GM18909 (cell line): ENCODE measurements around the gene CARD19.
"Not testable (repeated sequence)": the region's sequence is repeated elsewhere in the genome, so short reads cannot be mapped to it uniquely, and the experiment has no call there.

ENCODE experiments used
- ATAC-seq: cut with Tn5 transposase; IDR thresholded peaks from one replicate; pipeline ENCODE4 v1.9.1; 2021; ENCODE audit warnings: mild to moderate bottlenecking; ENCODE audit not compliant: unreplicated experiment, poor library complexity

The CARD19 gene

GRCh38 chr9:93099551-93100275 lies 3.7 kb downstream of the CARD19 start:
- no peak for ATAC-seq

DNA sequence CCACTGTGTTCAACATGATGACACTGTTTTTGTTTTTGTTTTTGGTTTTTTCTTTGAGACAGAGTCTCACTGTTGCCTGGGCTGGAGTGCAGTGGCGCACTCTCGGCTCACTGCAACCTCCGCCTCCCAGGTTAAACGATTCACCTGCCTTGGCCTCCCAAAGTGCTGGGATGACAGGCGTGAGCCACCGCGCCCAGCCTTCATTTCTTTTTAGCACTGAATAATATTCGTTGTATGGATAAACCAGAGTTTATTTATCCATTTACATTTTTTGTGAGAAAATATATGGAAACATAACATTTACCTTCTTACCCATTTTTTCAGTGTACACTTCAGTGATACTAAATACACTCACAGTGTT lies 4.2 kb downstream of the CARD19 start:
- no peak for ATAC-seq

GRCh38 chr9:93101086-93101485 lies 5.1 kb downstream of the CARD19 start:
- ATAC-seq = not testable (repeated sequence)

GRCh38 chr9:93105620-93106019 lies 9.6 kb downstream of the CARD19 start:
- no peak for ATAC-seq

- no peak for ATAC-seq
Observed at GRCh38 chr9:93107151-93107824, 11.3 kb downstream of the CARD19 start.

DNA sequence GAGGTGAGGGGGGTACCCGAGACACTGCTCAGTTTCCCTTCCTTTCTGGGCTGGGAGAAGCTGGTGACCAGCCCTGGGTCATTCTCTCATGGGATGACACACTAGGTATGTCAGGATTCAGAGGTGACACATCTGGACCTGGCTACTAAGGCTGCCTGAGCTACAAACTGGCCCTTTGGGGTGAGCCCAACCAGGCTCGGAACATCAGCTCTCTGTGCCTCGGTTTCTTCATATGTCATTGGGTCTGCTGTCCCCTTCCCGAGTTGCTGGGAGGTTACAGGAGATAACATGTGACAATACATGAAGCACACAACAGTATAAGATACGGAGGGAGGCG lies 11.8 kb downstream of the CARD19 start:
- ATAC-seq = no peak

GRCh38 chr9:93108291-93109041 lies 12.4 kb downstream of the CARD19 start:
- ATAC-seq = no peak

GRCh38 chr9:93110311-93110855 lies 14.4 kb downstream of the CARD19 start:
- no peak for ATAC-seq

GRCh38 chr9:93111001-93111370 lies 15.0 kb downstream of the CARD19 start:
- ATAC-seq = no peak

- no peak for ATAC-seq
Observed at GRCh38 chr9:93111371-93112115, 15.5 kb downstream of the CARD19 start.

DNA sequence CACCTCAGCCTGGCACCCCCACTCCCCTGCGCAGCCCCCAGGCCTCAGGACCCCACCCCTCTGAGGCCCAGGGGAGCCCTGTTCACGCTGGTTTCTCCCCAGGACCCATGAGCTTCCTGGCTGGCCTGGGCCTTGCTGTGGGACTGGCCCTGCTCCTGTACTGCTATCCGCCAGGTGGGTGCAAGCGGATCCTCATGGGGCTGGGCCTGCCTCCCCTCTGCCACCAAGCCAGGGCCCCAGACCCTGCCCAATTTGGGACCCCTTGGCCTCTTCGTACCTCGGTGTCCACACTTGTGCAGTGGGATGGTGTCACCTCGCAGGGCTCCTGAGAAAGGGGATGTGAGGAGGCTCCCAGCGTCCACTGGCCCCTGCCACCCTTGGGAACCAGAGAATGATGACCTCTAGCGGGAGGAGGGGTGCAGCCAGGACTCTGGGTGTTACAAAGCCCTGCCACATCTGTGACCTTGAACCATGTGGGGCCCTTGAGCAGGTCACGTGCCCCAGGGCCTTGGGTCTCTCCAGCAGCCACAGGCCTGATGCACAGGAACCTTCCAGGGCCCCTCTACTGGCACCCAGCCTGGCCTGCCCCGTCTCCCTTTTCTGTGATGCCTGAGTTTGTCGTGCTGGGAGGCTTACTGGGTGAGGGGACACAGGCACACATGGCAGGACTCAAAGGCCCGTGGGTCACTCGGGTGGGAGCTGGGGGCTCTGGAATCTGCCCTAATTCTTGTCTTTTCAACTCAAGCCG lies 16.3 kb downstream of the CARD19 start:
- ATAC-seq = no peak

GRCh38 chr9:93112864-93113389 lies 16.9 kb downstream of the CARD19 start:
- ATAC-seq = no peak

DNA sequence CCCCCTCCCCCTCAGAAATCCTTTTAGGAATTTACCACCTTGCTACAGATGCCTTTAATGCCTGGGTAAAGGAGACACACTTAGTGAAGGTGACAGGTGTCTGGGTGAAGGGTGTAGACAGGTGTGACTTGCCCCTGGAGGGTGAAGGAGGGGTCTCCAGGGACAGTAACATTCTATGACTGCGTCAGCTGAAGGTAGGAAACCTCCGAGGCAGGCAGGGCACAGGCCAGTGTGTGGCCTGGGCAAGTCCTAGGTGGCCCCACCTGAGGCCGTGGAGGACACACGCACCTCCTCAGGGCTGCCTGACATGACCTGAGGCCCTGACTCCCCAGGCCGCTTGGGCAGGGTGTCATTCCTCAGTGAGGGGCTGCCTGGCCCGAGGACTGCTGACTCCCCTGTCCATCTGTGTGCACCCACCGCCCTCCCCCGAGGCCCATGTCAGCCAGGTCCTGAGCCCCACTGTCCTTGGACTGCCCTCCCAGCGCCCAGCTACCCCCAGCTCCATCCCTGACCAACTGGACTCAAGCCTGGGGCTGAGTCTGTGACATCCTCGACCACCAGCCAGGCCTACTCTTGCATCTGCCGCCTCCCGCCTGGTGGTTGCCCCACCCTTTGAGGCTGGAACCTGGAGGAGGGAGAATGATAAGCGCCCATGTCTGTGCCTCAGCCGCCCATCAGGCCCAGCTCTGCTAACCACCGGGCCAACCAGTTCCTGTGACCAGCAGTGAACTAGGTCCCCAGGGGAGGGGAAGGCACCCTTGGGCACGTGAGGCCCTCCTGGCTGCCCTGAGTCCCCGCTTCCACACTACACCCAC lies 18.4 kb downstream of the CARD19 start:
- no peak for ATAC-seq

DNA sequence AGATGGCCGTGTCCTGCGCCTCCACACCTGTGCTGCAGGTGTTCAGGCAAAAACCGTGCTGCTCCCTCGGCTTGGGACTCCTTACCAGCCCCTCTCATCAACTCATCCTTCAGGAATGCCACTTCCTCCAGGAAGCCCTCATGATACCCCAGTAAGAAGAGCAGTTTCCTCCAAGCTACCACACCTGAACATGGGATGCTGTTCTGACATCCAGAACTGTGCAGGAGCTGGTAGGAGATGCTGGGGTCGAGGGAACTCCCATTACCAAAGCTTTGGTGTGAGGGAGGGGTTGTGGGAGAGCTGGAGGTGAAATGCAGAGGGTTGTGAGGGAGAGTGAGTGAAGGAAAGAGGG lies 18.9 kb downstream of the CARD19 start:
- ATAC-seq = no peak

DNA sequence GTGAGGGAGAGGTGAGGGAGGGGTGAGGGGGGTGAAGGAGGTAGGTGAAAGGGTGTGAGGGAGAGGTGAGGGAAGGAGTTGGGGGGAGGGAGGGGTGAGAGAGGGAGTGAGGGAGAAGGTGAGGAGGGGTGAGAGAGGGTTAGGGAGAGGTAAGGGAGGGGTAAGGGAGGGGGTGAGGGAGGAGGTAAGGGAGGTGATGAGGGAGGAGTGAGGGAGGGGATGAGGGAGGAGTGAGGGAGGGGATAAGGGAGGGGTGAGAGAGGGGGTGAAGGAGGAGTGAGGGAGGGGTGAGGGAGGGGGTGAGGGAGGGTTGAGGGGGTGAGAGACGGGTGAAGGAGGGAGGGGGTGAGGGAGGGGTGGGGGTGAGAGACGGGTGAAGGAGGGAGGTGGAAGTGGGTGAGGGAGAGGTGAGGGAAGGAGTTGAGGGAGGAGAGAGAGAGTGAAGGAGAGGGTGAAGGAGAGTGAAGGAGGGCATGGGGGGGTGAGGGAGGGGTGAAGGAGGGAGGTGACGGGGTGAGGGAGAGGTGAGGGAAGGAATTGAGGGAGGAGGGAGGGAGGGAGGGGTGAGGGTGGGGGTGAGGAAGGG lies 19.6 kb downstream of the CARD19 start:
- ATAC-seq = no peak

GRCh38 chr9:93116072-93116961 lies 20.3 kb downstream of the CARD19 start:
- no peak for ATAC-seq

DNA sequence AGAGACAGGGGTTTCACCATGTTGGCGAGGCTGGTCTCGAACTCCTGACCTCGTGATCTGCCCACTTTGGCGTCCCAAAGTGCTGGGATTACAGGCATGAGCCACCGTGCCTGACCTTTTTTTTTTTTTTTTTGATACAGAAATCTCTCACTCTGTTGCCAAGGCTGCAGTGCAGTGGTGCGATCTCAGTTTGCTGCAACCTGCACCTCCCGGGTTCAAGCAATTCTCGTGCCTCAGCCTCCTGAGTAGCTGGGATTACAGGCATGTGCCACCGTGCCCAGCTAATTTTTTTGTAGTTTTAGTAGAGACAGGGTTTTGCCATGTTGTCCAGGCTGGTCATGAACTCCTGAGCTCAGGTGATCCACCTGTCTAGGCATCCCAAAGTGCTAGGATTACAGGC lies 21.5 kb downstream of the CARD19 start:
- ATAC-seq = not testable (repeated sequence)
